ENCODE results near the gene CGNL1.

GRCh38 chr15:57379487-57379886 is 3.2 kb downstream of the CGNL1 start:
- TF ChIP-seq CTCF (conservative IDR thresholded peaks at IDR 0.05; ENCODE audit: low read length) (no peak), EZH2phosphoT487 (IDR thresholded peaks at IDR 0.05; ENCODE audit: borderline replicate concordance) (no peak)

Measured in Loucy (cell line).